Adrenal gland (tissue), 5 donors: Measurements from ENCODE around the gene ADORA1.

ENCODE experiments used
- POLR2A ChIP-seq, 2 donors: fragments of 450-650 bp; IDR thresholded peaks; one replicate each; pipeline ENCODE4 v1.6.1; 2017; ENCODE audit warnings: antibody characterized with exemption in 2 of 2, mild to moderate bottlenecking in 2 of 2, moderate library complexity in 1 of 2
- TF ChIP-seq, protein P1 (sequence below), 6 experiments: fragments of 450-650 bp in 4 of 6; fragments of 200-600 bp in 2 of 6; sonication (generic) in 1 of 6; IDR thresholded peaks; 1 replicate in 5 of 6; 2 replicates in 1 of 6; pipeline versions ENCODE4 v1.5.1 to v1.8.0; 2016 to 2021; ENCODE audit warnings: antibody characterized with exemption in 6 of 6, mild to moderate bottlenecking in 2 of 6, moderate library complexity in 1 of 6
- donor health status: DM: no; HTN: no; CAD: no.

DNA sequence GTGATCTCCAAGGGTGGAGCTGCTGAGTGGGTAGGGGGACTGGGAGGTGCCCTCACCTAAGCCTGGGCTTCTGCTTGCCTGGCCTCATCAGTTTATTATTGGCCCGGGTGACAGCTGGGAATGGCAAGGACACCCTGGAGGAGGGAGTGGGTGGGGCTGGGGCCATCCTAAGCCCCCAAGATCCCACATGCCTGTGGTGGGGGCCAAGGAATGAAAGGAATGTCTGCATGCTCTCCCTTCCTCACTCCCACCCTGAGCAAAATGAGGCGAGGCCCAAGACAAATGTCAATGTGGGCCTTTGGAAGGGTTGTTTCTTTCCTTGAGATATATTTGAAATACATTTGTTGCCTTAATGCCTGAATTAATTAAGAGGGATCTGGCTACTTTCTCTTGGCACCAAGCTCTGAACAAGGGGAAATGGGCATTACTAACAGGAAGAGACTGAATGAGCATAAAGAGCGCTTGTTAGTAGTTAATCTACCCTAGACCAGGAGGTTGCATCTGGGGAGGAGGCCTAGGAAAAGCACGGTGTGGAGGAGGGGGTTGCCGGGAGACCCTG, 78.7 kb downstream of the ADORA1 start:
- TF ChIP-seq, protein P1, sequence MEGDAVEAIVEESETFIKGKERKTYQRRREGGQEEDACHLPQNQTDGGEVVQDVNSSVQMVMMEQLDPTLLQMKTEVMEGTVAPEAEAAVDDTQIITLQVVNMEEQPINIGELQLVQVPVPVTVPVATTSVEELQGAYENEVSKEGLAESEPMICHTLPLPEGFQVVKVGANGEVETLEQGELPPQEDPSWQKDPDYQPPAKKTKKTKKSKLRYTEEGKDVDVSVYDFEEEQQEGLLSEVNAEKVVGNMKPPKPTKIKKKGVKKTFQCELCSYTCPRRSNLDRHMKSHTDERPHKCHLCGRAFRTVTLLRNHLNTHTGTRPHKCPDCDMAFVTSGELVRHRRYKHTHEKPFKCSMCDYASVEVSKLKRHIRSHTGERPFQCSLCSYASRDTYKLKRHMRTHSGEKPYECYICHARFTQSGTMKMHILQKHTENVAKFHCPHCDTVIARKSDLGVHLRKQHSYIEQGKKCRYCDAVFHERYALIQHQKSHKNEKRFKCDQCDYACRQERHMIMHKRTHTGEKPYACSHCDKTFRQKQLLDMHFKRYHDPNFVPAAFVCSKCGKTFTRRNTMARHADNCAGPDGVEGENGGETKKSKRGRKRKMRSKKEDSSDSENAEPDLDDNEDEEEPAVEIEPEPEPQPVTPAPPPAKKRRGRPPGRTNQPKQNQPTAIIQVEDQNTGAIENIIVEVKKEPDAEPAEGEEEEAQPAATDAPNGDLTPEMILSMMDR (IDR thresholded peaks at IDR 0.05): no peak
- no peak for TF ChIP-seq POLR2A (IDR thresholded peaks at IDR 0.05)
